CD8-positive, alpha-beta memory T cell (primary cell): ENCODE data around the gene LRRC37A3. TPM values are rescaled to one million over a fixed set of nuclear protein-coding genes. Genes with fewer than 3 reads are reported as not detected.
"Not testable (repeated sequence)": the region's sequence is repeated elsewhere in the genome, so short reads cannot be mapped to it uniquely, and the experiment has no call there.

Experiments
- CTCF ChIA-PET: fragments of 350-600 bp; sonication (Branson Sonifier 250); formaldehyde crosslinking; loops from one replicate; lab custom pipeline; 2021; ENCODE audit warnings: antibody characterized with exemption; lab: Charles Lee
- POLR2A ChIA-PET: fragments of 350-600 bp; sonication (Branson Sonifier 250); formaldehyde crosslinking; loops from one replicate; lab custom pipeline; 2021; ENCODE audit warnings: antibody characterized with exemption; lab: Charles Lee
- DNase-seq, 5 donors: peaks; one replicate each; pipeline versions ENCODE4 v3.0.0 to v3.0.0-alpha.2; 2020 to 2022; ENCODE audit warnings: mixed read lengths in 1 of 5
- H3K27ac ChIP-seq: one replicate; pipeline ENCODE4 v1.7.0; 2013; ENCODE audit warnings: low read depth, mild to moderate bottlenecking, low read length, moderate library complexity
- H3K27me3 ChIP-seq: 2 replicates; pipeline ENCODE4 v1.7.0; 2013; ENCODE audit warnings: low read length, mild to moderate bottlenecking; ENCODE audit not compliant: insufficient read depth, poor library complexity, severe bottlenecking
- H3K36me3 ChIP-seq: 2 replicates; pipeline ENCODE4 v1.7.0; 2013; ENCODE audit warnings: mild to moderate bottlenecking, low read length, moderate library complexity; ENCODE audit not compliant: insufficient read depth
- H3K4me1 ChIP-seq: 2 replicates; pipeline ENCODE4 v1.7.0; 2013; ENCODE audit warnings: mild to moderate bottlenecking, low read length, moderate library complexity; ENCODE audit not compliant: insufficient read depth
- H3K4me3 ChIP-seq: 2 replicates; pipeline ENCODE4 v1.7.0; 2013; ENCODE audit warnings: mild to moderate bottlenecking, low read length
- H3K9me3 ChIP-seq: 2 replicates; pipeline ENCODE4 v1.7.0; 2013; ENCODE audit warnings: mild to moderate bottlenecking, low read length
- H3K27ac Mint-ChIP-seq, 8 donors: one replicate each; pipeline ENCODE4 v1.8.0; 2020 to 2021; ENCODE audit warnings: mixed read lengths in 8 of 8, mild to moderate bottlenecking in 6 of 8, inconsistent platforms in 3 of 8, moderate library complexity in 3 of 8
- H3K27me3 Mint-ChIP-seq, 2 donors: one replicate each; pipeline ENCODE4 v1.8.0; 2020 to 2021; ENCODE audit warnings: mixed read lengths in 2 of 2, mild to moderate bottlenecking in 1 of 2, moderate library complexity in 1 of 2
- H3K36me3 Mint-ChIP-seq, 3 donors: one replicate each; pipeline ENCODE4 v1.8.0; 2020 to 2021; ENCODE audit warnings: mixed read lengths in 3 of 3, inconsistent platforms in 1 of 3, mild to moderate bottlenecking in 1 of 3
- H3K4me1 Mint-ChIP-seq, 3 donors: one replicate each; pipeline ENCODE4 v1.8.0; 2020 to 2021; ENCODE audit warnings: mixed read lengths in 3 of 3, inconsistent platforms in 1 of 3, mild to moderate bottlenecking in 1 of 3
- H3K4me3 Mint-ChIP-seq, 7 donors: one replicate each; pipeline ENCODE4 v1.8.0; 2020 to 2021; ENCODE audit warnings: mixed read lengths in 7 of 7, mild to moderate bottlenecking in 6 of 7, moderate library complexity in 4 of 7, inconsistent platforms in 2 of 7
- H3K9me3 Mint-ChIP-seq, 5 donors: one replicate each; pipeline ENCODE4 v1.8.0; 2020 to 2022; ENCODE audit warnings: mixed read lengths in 5 of 5, mild to moderate bottlenecking in 3 of 5, moderate library complexity in 2 of 5, inconsistent platforms in 1 of 5
- polyA plus RNA-seq: library from polyadenylated mRNA; unstranded; fragments of 300-500 nt; fragmentation: Illumina TruSeq; gene quantifications from one replicate; pipeline ENCODE4 v1.2.3, GENCODE V29; 2021
- total RNA-seq, 2 experiments: library from RNA; stranded (reverse); gene quantifications; one replicate each; pipeline ENCODE4 v1.2.3, GENCODE V29; 2021

Gene LRRC37A3
- total and polyA plus RNA-seq, 3 experiments from 2014 or later = 1.5 to 9.3 (median 6.6) TPM

- H3K4me3 ChIP-seq, H3K27me3 ChIP-seq, H3K27ac Mint-ChIP-seq, CTCF ChIA-PET, H3K27ac ChIP-seq, H3K9me3 Mint-ChIP-seq, H3K27me3 Mint-ChIP-seq, DNase-seq, H3K9me3 ChIP-seq, H3K36me3 ChIP-seq, H3K4me1 Mint-ChIP-seq, H3K4me1 ChIP-seq, POLR2A ChIA-PET, H3K4me3 Mint-ChIP-seq: not testable (repeated sequence)
- H3K36me3 Mint-ChIP-seq = peaks cover 0 to 61% (median 8%) of the 10 kb centered on the region in 3 donors
These were observed 100.4 kb downstream of the LRRC37A3 start for GRCh38 chr17:64818904-64819303.

DNA sequence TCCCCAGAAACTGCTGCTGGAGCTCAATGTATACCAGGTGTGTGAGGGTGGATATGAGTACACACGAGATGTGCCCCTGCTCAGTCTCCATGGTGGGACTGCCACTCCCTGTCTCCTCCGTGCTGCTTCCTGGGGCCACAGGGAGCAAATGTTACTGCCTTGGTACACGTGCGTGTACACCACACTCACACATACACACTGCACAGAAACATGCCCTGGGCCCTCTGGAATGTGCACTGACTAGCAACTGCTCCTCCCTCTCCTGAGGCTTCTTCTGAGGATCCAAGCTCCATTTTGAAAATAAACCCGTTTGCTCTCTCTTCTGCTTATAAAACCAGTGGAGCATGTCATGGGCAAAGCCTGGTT lies 103.5 kb downstream of the LRRC37A3 start:
- H3K9me3 Mint-ChIP-seq, H3K4me3 Mint-ChIP-seq, H3K4me3 ChIP-seq, H3K4me1 ChIP-seq, H3K27ac ChIP-seq, H3K27me3 ChIP-seq, H3K4me1 Mint-ChIP-seq, H3K27me3 Mint-ChIP-seq, H3K9me3 ChIP-seq, CTCF ChIA-PET, H3K27ac Mint-ChIP-seq, POLR2A ChIA-PET, H3K36me3 ChIP-seq, DNase-seq: not testable (repeated sequence)
- H3K36me3 Mint-ChIP-seq = peaks cover 0 to 49% (median 9%) of the 10 kb centered on the region in 3 donors

GRCh38 chr17:64814993-64815832 lies 104.1 kb downstream of the LRRC37A3 start:
- H3K4me3 ChIP-seq, H3K9me3 Mint-ChIP-seq, H3K4me1 ChIP-seq, POLR2A ChIA-PET, H3K9me3 ChIP-seq, H3K27ac ChIP-seq, CTCF ChIA-PET, H3K4me1 Mint-ChIP-seq, DNase-seq, H3K27me3 Mint-ChIP-seq, H3K4me3 Mint-ChIP-seq, H3K36me3 ChIP-seq, H3K27me3 ChIP-seq: not testable (repeated sequence)
- H3K27ac Mint-ChIP-seq = peak overlapping the region in 1 of 8 donors; percentile 64
- peaks cover 0 to 47% (median 7%) of the 10 kb centered on the region in 3 donors for H3K36me3 Mint-ChIP-seq

DNA sequence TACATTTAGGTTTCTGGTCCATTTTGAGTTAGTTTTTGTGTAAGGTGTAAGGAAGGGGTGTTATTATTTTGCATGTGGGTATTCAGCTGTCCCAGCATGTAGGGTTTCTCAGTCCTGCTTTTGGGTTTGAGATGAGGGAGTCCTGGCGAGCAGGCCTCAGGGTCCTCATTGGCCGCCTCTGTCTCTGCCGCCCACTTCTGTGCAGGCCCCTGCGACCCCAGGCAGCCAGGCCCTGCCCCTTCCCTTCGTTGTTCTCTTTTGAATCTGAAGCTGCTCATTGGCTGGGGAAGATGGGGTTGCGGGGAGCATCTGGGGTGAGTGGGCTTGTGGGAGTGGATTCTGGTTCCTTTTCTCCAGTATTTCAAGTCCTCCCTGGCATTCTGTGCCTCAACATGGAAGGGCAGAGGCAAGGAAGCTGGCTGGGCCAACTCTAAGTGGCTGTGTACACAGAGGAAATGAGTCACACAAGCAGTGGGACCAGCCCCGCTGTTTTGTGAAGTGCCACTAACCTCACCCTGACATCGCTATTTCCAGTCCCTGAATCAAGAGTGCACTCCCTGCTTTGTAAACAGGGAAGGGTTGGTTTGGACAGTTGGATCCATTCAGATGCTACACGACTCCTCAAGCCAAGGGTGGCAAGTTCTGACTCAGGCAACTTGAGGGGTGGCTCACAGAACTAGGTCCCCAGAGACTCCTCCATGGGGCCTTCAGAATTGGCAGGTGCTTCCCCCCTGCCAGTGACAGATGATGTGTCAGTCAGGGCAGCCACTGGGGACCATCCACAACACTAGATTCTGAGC lies 110.9 kb downstream of the LRRC37A3 start:
- H3K27ac ChIP-seq, H3K27me3 Mint-ChIP-seq, H3K9me3 Mint-ChIP-seq, H3K4me3 ChIP-seq, CTCF ChIA-PET, H3K4me1 ChIP-seq, H3K36me3 ChIP-seq, H3K27me3 ChIP-seq, H3K9me3 ChIP-seq, POLR2A ChIA-PET: not testable (repeated sequence)
- DNase-seq = peak; percentile 15 to 65 (median 28)
- Mint-ChIP-seq H3K27ac (peak overlapping the region; percentile 72 to 99 (median 90)), H3K4me1 (peaks cover 14 to 16% (median 14%) of the 10 kb centered on the region in 3 donors), H3K4me3 (peak overlapping the region in 5 of 7 donors; percentile 16 to 74 (median 49)), H3K36me3 (peaks cover 0 to 19% (median 7%) of the 10 kb centered on the region in 3 donors)

Other genes starting within 250 kb of the LRRC37A3 start
- 10 to 100 TPM; 59.0 to 60.1 TPM for gene GNA13, start 137.3 kb upstream of the LRRC37A3 start, total RNA-seq
- 48.2 TPM for gene GNA13, start 137.3 kb upstream of the LRRC37A3 start, polyA plus RNA-seq
- 1 to 10 TPM; 1.4 to 2.6 TPM for gene RGS9, start 217.9 kb upstream of the LRRC37A3 start, total RNA-seq
- gene RGS9, start 217.9 kb upstream of the LRRC37A3 start, polyA plus RNA-seq = 8.9 TPM